Measurements from ENCODE around the gene CRTAP.

Gene CRTAP

GRCh38 chr3:33141006-33141405 is 27.2 kb downstream of the CRTAP start:
- no peak for TF ChIP-seq CTCF (IDR thresholded peaks at IDR 0.05; ENCODE audit: insufficient read depth, low read length)
- TF ChIP-seq SPI1 (IDR thresholded peaks at IDR 0.05; ENCODE audit: borderline replicate concordance, low read depth) = no peak
- TF ChIP-seq REST (IDR thresholded peaks at IDR 0.05; ENCODE audit: insufficient replicate concordance, low read depth) = no peak
- no peak for TF ChIP-seq POLR2AphosphoS5 (IDR thresholded peaks at IDR 0.05; ENCODE audit: low read depth)
- no peak for TF ChIP-seq GABPA (IDR thresholded peaks at IDR 0.05; ENCODE audit: low read depth)
- no peaks in the 10 kb centered on the region for H3K27me3 ChIP-seq (ENCODE audit: insufficient read depth, poor library complexity, severe bottlenecking)
- DNase-seq (ENCODE audit: low read depth in 1 of 2, low spot score in 1 of 2) = no peak
- no peak overlapping the region for H3K27ac ChIP-seq (replicated peaks)
- H3K4me3 ChIP-seq (replicated peaks; ENCODE audit: insufficient read depth, low read length) = no peak overlapping the region

GRCh38 chr3:33144433-33144832 is 30.6 kb downstream of the CRTAP start:
- no peak for TF ChIP-seq POLR2AphosphoS5 (IDR thresholded peaks at IDR 0.05; ENCODE audit: low read depth)
- TF ChIP-seq CTCF (IDR thresholded peaks at IDR 0.05; ENCODE audit: insufficient read depth, low read length) = no peak
- no peak for TF ChIP-seq SPI1 (IDR thresholded peaks at IDR 0.05; ENCODE audit: borderline replicate concordance, low read depth)
- no peak for TF ChIP-seq GABPA (IDR thresholded peaks at IDR 0.05; ENCODE audit: low read depth)
- no peak for TF ChIP-seq REST (IDR thresholded peaks at IDR 0.05; ENCODE audit: insufficient replicate concordance, low read depth)
- H3K27ac ChIP-seq (replicated peaks) = no peak overlapping the region
- H3K4me3 ChIP-seq (replicated peaks; ENCODE audit: insufficient read depth, low read length) = no peak overlapping the region
- H3K27me3 ChIP-seq (ENCODE audit: insufficient read depth, poor library complexity, severe bottlenecking) = no peaks in the 10 kb centered on the region
- DNase-seq (ENCODE audit: low read depth in 1 of 2, low spot score in 1 of 2) = no peak

- TF ChIP-seq CTCF (IDR thresholded peaks at IDR 0.05; ENCODE audit: insufficient read depth, low read length) = no peak
- no peak for TF ChIP-seq POLR2AphosphoS5 (IDR thresholded peaks at IDR 0.05; ENCODE audit: low read depth)
- no peak for TF ChIP-seq REST (IDR thresholded peaks at IDR 0.05; ENCODE audit: insufficient replicate concordance, low read depth)
- TF ChIP-seq GABPA (IDR thresholded peaks at IDR 0.05; ENCODE audit: low read depth) = no peak
- no peak for TF ChIP-seq SPI1 (IDR thresholded peaks at IDR 0.05; ENCODE audit: borderline replicate concordance, low read depth)
- no peak for DNase-seq (ENCODE audit: low read depth in 1 of 2, low spot score in 1 of 2)
Measured at GRCh38 chr3:33145221-33145900, 31.5 kb downstream of the CRTAP start.

More at GRCh38 chr3:33145221-33145900, 31.5 kb downstream of the CRTAP start:
- Histone ChIP-seq H3K27ac (replicated peaks) (no peak overlapping the region), H3K27me3 (ENCODE audit: insufficient read depth, poor library complexity, severe bottlenecking) (no peaks in the 10 kb centered on the region), H3K4me3 (replicated peaks; ENCODE audit: insufficient read depth, low read length) (no peak overlapping the region)
